Transverse colon (tissue), 4 donors: ENCODE measurements around the gene ADAMTS4. TPM values are rescaled to one million over a fixed set of nuclear protein-coding genes. Genes with fewer than 3 reads are reported as not detected.

Source experiments
- DNase-seq: peaks from one replicate; pipeline ENCODE4 v3.0.0-alpha.2; 2019
- H3K27ac ChIP-seq, 4 donors: fragments of 200-600 bp; sonication (generic); 2 replicates each; pipeline ENCODE4 v1.5.1; 2016 to 2018; ENCODE audit warnings: inconsistent platforms in 4 of 4
- H3K27me3 ChIP-seq: fragments of 200-600 bp; sonication (generic); 2 replicates; pipeline ENCODE4 v1.5.1; 2017; ENCODE audit warnings: inconsistent platforms
- H3K36me3 ChIP-seq, 4 donors: fragments of 200-600 bp; sonication (generic); 2 replicates each; pipeline ENCODE4 v1.5.1; 2017 to 2019; ENCODE audit warnings: inconsistent platforms in 4 of 4
- H3K4me1 ChIP-seq, 4 donors: fragments of 200-600 bp; sonication (generic); 2 replicates each; pipeline ENCODE4 v1.5.1; 2017 to 2020; ENCODE audit warnings: inconsistent platforms in 4 of 4
- H3K4me3 ChIP-seq, 4 donors: fragments of 200-600 bp; sonication (generic); 1 replicate in 1 of 4; 2 replicates in 3 of 4; pipeline versions ENCODE4 v1.5.1 to v1.6.1; 2017 to 2019; ENCODE audit warnings: inconsistent platforms in 4 of 4
- H3K9me3 ChIP-seq, 2 donors: fragments of 200-600 bp; sonication (generic); 2 replicates each; pipeline ENCODE4 v1.5.1; 2017 to 2019; ENCODE audit warnings: inconsistent platforms in 2 of 2
- CTCF ChIP-seq, 5 experiments: fragments of 200-600 bp in 3 of 5; fragments of 450-650 bp in 2 of 5; sonication (generic) in 3 of 5; IDR thresholded peaks; 1 replicate in 2 of 5; 2 replicates in 3 of 5; pipeline ENCODE4 v1.5.1; 2016 to 2017; ENCODE audit warnings: antibody characterized with exemption in 5 of 5, inconsistent platforms in 3 of 5, mild to moderate bottlenecking in 2 of 5, moderate library complexity in 1 of 5
- EP300 ChIP-seq: sonication (generic); formaldehyde crosslinking; IDR thresholded peaks from one replicate; pipeline ENCODE4 v1.6.1; 2017; ENCODE audit warnings: antibody characterized with exemption, low read depth
- POLR2A ChIP-seq: fragments of 450-650 bp; IDR thresholded peaks from one replicate; pipeline ENCODE4 v1.6.1; 2016; ENCODE audit warnings: antibody characterized with exemption, mild to moderate bottlenecking, moderate library complexity
- POLR2AphosphoS5 ChIP-seq, 3 donors: sonication (generic); formaldehyde crosslinking; IDR thresholded peaks; one replicate each; pipeline ENCODE4 v1.6.1; 2016; ENCODE audit warnings: antibody characterized with exemption in 3 of 3
- WGBS, 2 donors: methylation state at CpG; one replicate each; pipeline ENCODE4 v1.1.5; 2018; ENCODE audit warnings: low coverage in 1 of 2; 5-methylcytosine and 5-hydroxymethylcytosine counted together
- in situ Hi-C, 4 donors: fragments of 200-750 bp; cut with MboI; loops; one replicate each; pipeline versions ENCODE4 v1.15.0 to v1.15.1; 2017; ENCODE audit warnings: low sequenced_read_pairs in 3 of 4, low pct_ligation_motif_present in 1 of 4, low pct_unique_long_range_greater_than_20kb in 1 of 4
- intact Hi-C: fragments of 100-400 bp; cut with DNase I; formaldehyde crosslinking; loops from one replicate; pipeline ENCODE4 v1.15.1; 2023; ENCODE audit warnings: low total_unique reads
- total RNA-seq, 4 donors: library from RNA; depleted of rRNA; stranded (reverse); fragments of >200 nt; gene quantifications; one replicate each; pipeline ENCODE4 v1.1.0, GENCODE V29; 2016

The ADAMTS4 gene
- total RNA-seq, 4 donors from 2014 or later = 1.2 to 34.8 (median 7.2) TPM

- DNase-seq = no peak
- Histone ChIP-seq H3K27me3 (no peaks in the 10 kb centered on the region), H3K9me3 (no peaks in the 10 kb centered on the region), H3K27ac (no peak overlapping the region), H3K36me3 (no peaks in the 10 kb centered on the region), H3K4me1 (peaks cover 11 to 33% (median 26%) of the 10 kb centered on the region in 4 donors), H3K4me3 (no peak overlapping the region)
- intact Hi-C loops = no loop called here
- 79 to 84% methylated on average over 4 to 5 of the region's 5 CpGs for WGBS, 2 donors
- TF ChIP-seq EP300 (no peak), POLR2A (no peak), CTCF (IDR thresholded peaks at IDR 0.05) (no peak), POLR2AphosphoS5 (IDR thresholded peaks at IDR 0.05) (no peak)
- in situ Hi-C loops = no loop called here
Observed at GRCh38 chr1:161161652-161162051, 37.2 kb downstream of the ADAMTS4 start.

- 80 to 92% methylated on average over 1 to 20 of the region's 22 CpGs for WGBS, 2 donors
- Histone ChIP-seq H3K27ac (no peak overlapping the region), H3K27me3 (no peaks in the 10 kb centered on the region), H3K4me1 (peaks cover 11 to 33% (median 26%) of the 10 kb centered on the region in 4 donors), H3K9me3 (no peaks in the 10 kb centered on the region), H3K4me3 (no peak overlapping the region), H3K36me3 (no peaks in the 10 kb centered on the region)
- in situ Hi-C loops (no loop called here), intact Hi-C loops (no loop called here)
- TF ChIP-seq POLR2AphosphoS5 (IDR thresholded peaks at IDR 0.05) (no peak), CTCF (IDR thresholded peaks at IDR 0.05) (no peak), EP300 (no peak), POLR2A (no peak)
- no peak for DNase-seq
Observed at GRCh38 chr1:161160671-161161145, 38.1 kb downstream of the ADAMTS4 start.

GRCh38 chr1:161159913-161160243 lies 39.0 kb downstream of the ADAMTS4 start:
- Histone ChIP-seq H3K36me3 (no peaks in the 10 kb centered on the region), H3K4me3 (peak overlapping the region; percentile 70 to 88 (median 80)), H3K9me3 (no peaks in the 10 kb centered on the region), H3K27ac (peak overlapping the region; percentile 89 to 93 (median 90)), H3K27me3 (no peaks in the 10 kb centered on the region), H3K4me1 (peaks cover 4 to 33% (median 23%) of the 10 kb centered on the region in 4 donors)
- in situ Hi-C loops (no loop called here), intact Hi-C loops (no loop called here)
- no peak for DNase-seq
- no peak for TF ChIP-seq CTCF (IDR thresholded peaks at IDR 0.05)
- no peak for TF ChIP-seq POLR2A
- no peak for TF ChIP-seq POLR2AphosphoS5 (IDR thresholded peaks at IDR 0.05)
- TF ChIP-seq EP300 = no peak
- WGBS, 2 donors = 7% methylated on average over 11 of the region's 11 CpGs; no CpG with 5 or more reads in 1 of the 2 donors

- peak within 1 kb of the TSS; percentile 89 to 93 (median 90) for H3K27ac ChIP-seq
- in situ Hi-C loops = no loop called here
- H3K4me3 ChIP-seq = peak within 1 kb of the TSS; percentile 70 to 88 (median 80)
- TF ChIP-seq POLR2AphosphoS5 (IDR thresholded peaks at IDR 0.05) = peak in 2 of 3 donors; percentile 76 to 80
- TF ChIP-seq CTCF (IDR thresholded peaks at IDR 0.05) = peak in 4 of 5 experiments; percentile 20 to 60 (median 42)
- TF ChIP-seq POLR2A = peak; percentile 73
- no peak for TF ChIP-seq EP300
- 1% methylated on average over 49 of the region's 60 CpGs; no CpG with 5 or more reads in 1 of the 2 donors for WGBS, 2 donors
- no peaks in the 10 kb centered on the region for H3K9me3 ChIP-seq
- peaks cover 4 to 38% (median 28%) of the 10 kb centered on the region in 4 donors for H3K4me1 ChIP-seq
- DNase-seq = peak; percentile 94
- H3K36me3 ChIP-seq = no peaks in the 10 kb centered on the region
- no peaks in the 10 kb centered on the region for H3K27me3 ChIP-seq
- intact Hi-C loops = no loop called here
Observed at GRCh38 chr1:161159087-161159912, 39.6 kb downstream of the ADAMTS4 start, which contains the start of gene USP21. TSS of gene USP21 (plus strand) at chr1:161159500. CDS start at chr1:161160641, 1,141 bp downstream.
